SK-N-SH (cell line): ENCODE results near the gene FGFBP2.

Experiments used
- CTCF ChIP-seq: fragments of 200-600 bp; sonication (generic); IDR thresholded peaks from 2 replicates; pipeline ENCODE4 v1.6.1; 2017; ENCODE audit warnings: antibody characterized with exemption, mild to moderate bottlenecking, moderate library complexity
- GABPA ChIP-seq: IDR thresholded peaks from 2 replicates; pipeline ENCODE4 v1.4.0; 2012; ENCODE audit warnings: low read depth, mild to moderate bottlenecking
- JUND ChIP-seq: IDR thresholded peaks from 2 replicates; pipeline ENCODE4 v1.4.0; 2012
- MAX ChIP-seq: IDR thresholded peaks from 2 replicates; pipeline ENCODE4 v1.4.0; 2012; ENCODE audit warnings: low read depth
- MXI1 ChIP-seq: IDR thresholded peaks from 2 replicates; pipeline ENCODE4 v1.6.1; 2012; ENCODE audit warnings: mild to moderate bottlenecking, low read depth, low read length, improper control_type of control experiment
- NFIC ChIP-seq: IDR thresholded peaks from 2 replicates; pipeline ENCODE4 v1.4.0; 2012; ENCODE audit warnings: borderline replicate concordance
- NRF1 ChIP-seq: IDR thresholded peaks from 2 replicates; pipeline ENCODE4 v1.6.1; 2012; ENCODE audit warnings: low read depth, mild to moderate bottlenecking, low read length
- PBX3 ChIP-seq: IDR thresholded peaks from 2 replicates; pipeline ENCODE4; 2012
- POLR2AphosphoS5 ChIP-seq: IDR thresholded peaks from 2 replicates; pipeline ENCODE4 v1.6.1; 2012; ENCODE audit warnings: low read depth, low read length
- RAD21 ChIP-seq: IDR thresholded peaks from 2 replicates; pipeline ENCODE4 v1.6.1; 2012; ENCODE audit warnings: mild to moderate bottlenecking, low read length
- REST ChIP-seq: IDR thresholded peaks from 2 replicates; pipeline ENCODE4 v1.6.1; 2012; ENCODE audit warnings: mild to moderate bottlenecking, low read depth, low read length, moderate library complexity
- USF2 ChIP-seq: fragments of 150-350 bp; IDR thresholded peaks from 2 replicates; pipeline ENCODE4 v1.6.1; 2017; ENCODE audit warnings: antibody characterized with exemption, low read length, low read depth, borderline replicate concordance

- no peak for TF ChIP-seq CTCF
- TF ChIP-seq POLR2AphosphoS5: no peak
- TF ChIP-seq JUND: no peak
- TF ChIP-seq GABPA: no peak
- TF ChIP-seq NFIC: no peak
- no peak for TF ChIP-seq NRF1
- TF ChIP-seq USF2: no peak
- no peak for TF ChIP-seq REST
- TF ChIP-seq RAD21: no peak
- no peak for TF ChIP-seq MXI1
- no peak for TF ChIP-seq MAX
- TF ChIP-seq PBX3: no peak
Observed at GRCh38 chr4:15914736-15915135, 48.2 kb downstream of the FGFBP2 start.
